Progenitor cell of endocrine pancreas (in vitro differentiated cells): ENCODE data around the gene INPP5D. TPM values are rescaled to one million over a fixed set of nuclear protein-coding genes. Genes with fewer than 3 reads are reported as not detected.

Experiments used
- DNase-seq: peaks from one replicate; pipeline ENCODE4 v3.0.0; 2021; ENCODE audit warnings: low spot score; ENCODE audit not compliant: unreplicated experiment
- H3K27ac Mint-ChIP-seq: 2 replicates; pipeline ENCODE4 v1.8.0; 2021; ENCODE audit warnings: mild to moderate bottlenecking, moderate library complexity, mixed read lengths
- H3K27me3 Mint-ChIP-seq: 2 replicates; pipeline ENCODE4 v1.8.0; 2021; ENCODE audit warnings: mixed read lengths
- H3K36me3 Mint-ChIP-seq: 2 replicates; pipeline ENCODE4 v1.8.0; 2022; ENCODE audit warnings: mixed read lengths; ENCODE audit not compliant: insufficient read depth
- H3K4me1 Mint-ChIP-seq: 2 replicates; pipeline ENCODE4 v1.8.0; 2021; ENCODE audit warnings: low read depth, mixed read lengths
- H3K4me3 Mint-ChIP-seq: 2 replicates; pipeline ENCODE4 v1.8.0; 2021; ENCODE audit warnings: low read depth, mild to moderate bottlenecking, moderate library complexity, mixed read lengths
- H3K9me3 Mint-ChIP-seq: 2 replicates; pipeline ENCODE4 v1.8.0; 2021; ENCODE audit warnings: low read depth, mixed read lengths
- CTCF ChIP-seq: fragments of 200-600 bp; sonication (generic); IDR thresholded peaks from one replicate; pipeline ENCODE4 v1.5.0; 2021; ENCODE audit warnings: antibody characterized with exemption, mild to moderate bottlenecking; ENCODE audit not compliant: unreplicated experiment
- total RNA-seq: library from RNA; stranded (reverse); gene quantifications from 2 replicates; pipeline ENCODE4 v1.2.1, GENCODE V29; 2021

The INPP5D gene
- total RNA-seq, 1 donor from 2014 or later, result 5.3 TPM

- no peak for DNase-seq
- peaks cover 18% of the 10 kb centered on the region for H3K27me3 Mint-ChIP-seq
- H3K9me3 Mint-ChIP-seq, result no peaks in the 10 kb centered on the region
- TF ChIP-seq CTCF, result no peak
- H3K4me1 Mint-ChIP-seq, result no peaks in the 10 kb centered on the region
- H3K36me3 Mint-ChIP-seq, result no peaks in the 10 kb centered on the region
- no peak overlapping the region for H3K27ac Mint-ChIP-seq
- H3K4me3 Mint-ChIP-seq, result no peak overlapping the region
These were observed 25.1 kb downstream of the INPP5D start for GRCh38 chr2:233085037-233085838.

- Mint-ChIP-seq H3K4me1 (no peaks in the 10 kb centered on the region), H3K27ac (no peak overlapping the region), H3K4me3 (no peak overlapping the region), H3K9me3 (no peaks in the 10 kb centered on the region), H3K36me3 (no peaks in the 10 kb centered on the region), H3K27me3 (peaks cover 14% of the 10 kb centered on the region)
- TF ChIP-seq CTCF, result no peak
- no peak for DNase-seq
These were observed 25.7 kb downstream of the INPP5D start for GRCh38 chr2:233085839-233086150.

DNA sequence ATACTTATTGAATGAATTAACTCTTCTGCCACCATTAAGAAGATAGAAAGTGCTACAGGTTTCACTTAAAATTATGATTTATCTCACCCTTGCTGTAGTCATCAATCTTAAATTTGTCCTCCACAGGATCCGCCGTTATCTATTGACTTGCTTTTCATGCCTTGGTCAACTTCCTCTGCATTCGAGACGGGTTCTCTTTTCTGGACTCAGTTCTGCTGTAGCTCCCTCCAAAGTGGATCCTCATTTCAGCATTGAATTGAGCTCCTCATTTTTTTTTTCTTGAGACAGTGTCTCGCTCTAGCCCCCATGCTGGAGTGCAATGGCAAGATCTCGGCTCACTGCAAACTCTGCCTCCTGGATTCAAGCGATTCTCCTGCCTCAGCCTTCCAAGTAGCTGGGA, 27.6 kb downstream of the INPP5D start:
- H3K4me3 Mint-ChIP-seq, result no peak overlapping the region
- no peak overlapping the region for H3K27ac Mint-ChIP-seq
- no peaks in the 10 kb centered on the region for H3K36me3 Mint-ChIP-seq
- no peak for DNase-seq
- no peaks in the 10 kb centered on the region for H3K9me3 Mint-ChIP-seq
- no peak for TF ChIP-seq CTCF
- no peaks in the 10 kb centered on the region for H3K4me1 Mint-ChIP-seq
- H3K27me3 Mint-ChIP-seq, result peaks cover 10% of the 10 kb centered on the region

- no peak for DNase-seq
- no peaks in the 10 kb centered on the region for H3K9me3 Mint-ChIP-seq
- no peak overlapping the region for H3K27ac Mint-ChIP-seq
- H3K4me1 Mint-ChIP-seq, result no peaks in the 10 kb centered on the region
- no peak overlapping the region for H3K4me3 Mint-ChIP-seq
- TF ChIP-seq CTCF, result no peak
- no peaks in the 10 kb centered on the region for H3K36me3 Mint-ChIP-seq
- peaks cover 10% of the 10 kb centered on the region for H3K27me3 Mint-ChIP-seq
These were observed 28.8 kb downstream of the INPP5D start for GRCh38 chr2:233088972-233089345.

GRCh38 chr2:233089851-233090250, 29.7 kb downstream of the INPP5D start:
- Mint-ChIP-seq H3K27ac (no peak overlapping the region), H3K4me3 (no peak overlapping the region), H3K4me1 (no peaks in the 10 kb centered on the region), H3K36me3 (no peaks in the 10 kb centered on the region), H3K27me3 (peaks cover 12% of the 10 kb centered on the region), H3K9me3 (no peaks in the 10 kb centered on the region)
- no peak for DNase-seq
- no peak for TF ChIP-seq CTCF
